ENCODE results near the gene LAD1. TPM values are rescaled to one million over a fixed set of nuclear protein-coding genes. Genes with fewer than 3 reads are reported as not detected.

LAD1 gene
- total and polyA plus RNA-seq, 7 experiments from 2014 or later: 0.89 TPM; not detected in 6

DNA sequence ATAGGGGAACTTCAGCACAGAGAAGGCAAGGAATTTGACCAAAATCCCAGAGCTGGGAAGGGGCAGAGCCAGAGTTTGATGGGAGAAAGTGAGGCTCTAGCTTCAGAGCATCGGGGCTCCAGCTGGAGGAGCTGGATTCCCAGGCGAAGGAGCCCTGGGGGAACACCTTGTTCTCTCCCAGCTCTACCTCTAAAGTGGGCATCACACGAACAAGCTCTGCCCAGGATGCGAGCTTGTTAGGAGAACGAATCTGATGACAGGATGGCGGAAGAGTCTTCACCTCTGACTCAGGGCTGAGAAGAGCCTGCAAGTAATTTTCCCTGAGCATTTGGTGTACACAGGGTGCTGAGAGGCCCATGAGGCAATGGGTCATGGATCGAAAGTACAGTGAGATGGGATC, 43.7 kb downstream of the LAD1 start:
- Mint-ChIP-seq H3K4me3 (no peak overlapping the region), H3K4me1 (no peaks in the 10 kb centered on the region), H3K9me3 (no peaks in the 10 kb centered on the region), H3K27ac (no peak overlapping the region), H3K27me3 (peaks cover 0 to 36% (median 12%) of the 10 kb centered on the region in 5 donors), H3K36me3 (no peaks in the 10 kb centered on the region)
- CTCF ChIA-PET: no interaction called here
- DNase-seq: no peak
- POLR2A ChIA-PET: no interaction called here
- no peak overlapping the region for H3K27ac ChIP-seq (ENCODE audit: low read depth, low read length)
- H3K4me3 ChIP-seq (ENCODE audit: low read length): no peak overlapping the region
- H3K9me3 ChIP-seq (ENCODE audit: control insufficient read depth in 2 of 3, low read length in 3 of 3): no peaks in the 10 kb centered on the region
- no peaks in the 10 kb centered on the region for H3K4me1 ChIP-seq (ENCODE audit: control insufficient read depth in 2 of 2, insufficient read depth in 2 of 2, low read length in 2 of 2)
- intact Hi-C loops (cut with micrococcal nuclease): no loop called here
- no peaks in the 10 kb centered on the region for H3K36me3 ChIP-seq (ENCODE audit: control insufficient read depth in 2 of 3, insufficient read depth in 3 of 3, low read length in 3 of 3)
- no peaks in the 10 kb centered on the region for H3K27me3 ChIP-seq (ENCODE audit: control insufficient read depth in 2 of 2, insufficient read depth in 2 of 2, low read length in 2 of 2)
- ATAC-seq: no peak

- no peak overlapping the region for H3K4me3 ChIP-seq (ENCODE audit: low read length)
- no peaks in the 10 kb centered on the region for H3K4me1 Mint-ChIP-seq
- ATAC-seq: no peak
- CTCF ChIA-PET: no interaction called here
- POLR2A ChIA-PET: no interaction called here
- H3K36me3 ChIP-seq (ENCODE audit: control insufficient read depth in 2 of 3, insufficient read depth in 3 of 3, low read length in 3 of 3): no peaks in the 10 kb centered on the region
- no peaks in the 10 kb centered on the region for H3K9me3 Mint-ChIP-seq
- H3K9me3 ChIP-seq (ENCODE audit: control insufficient read depth in 2 of 3, low read length in 3 of 3): no peaks in the 10 kb centered on the region
- no peaks in the 10 kb centered on the region for H3K4me1 ChIP-seq (ENCODE audit: control insufficient read depth in 2 of 2, insufficient read depth in 2 of 2, low read length in 2 of 2)
- H3K36me3 Mint-ChIP-seq: no peaks in the 10 kb centered on the region
- peaks cover 0 to 36% (median 12%) of the 10 kb centered on the region in 5 donors for H3K27me3 Mint-ChIP-seq
- H3K4me3 Mint-ChIP-seq: no peak overlapping the region
- intact Hi-C loops (cut with micrococcal nuclease): no loop called here
- no peak overlapping the region for H3K27ac ChIP-seq (ENCODE audit: low read depth, low read length)
- no peaks in the 10 kb centered on the region for H3K27me3 ChIP-seq (ENCODE audit: control insufficient read depth in 2 of 2, insufficient read depth in 2 of 2, low read length in 2 of 2)
- H3K27ac Mint-ChIP-seq: no peak overlapping the region
- no peak for DNase-seq
These were observed 44.2 kb downstream of the LAD1 start for GRCh38 chr1:201354901-201355295.

GRCh38 chr1:201354151-201354900, 44.8 kb downstream of the LAD1 start:
- Mint-ChIP-seq H3K27me3 (peaks cover 0 to 40% (median 12%) of the 10 kb centered on the region in 5 donors), H3K4me3 (no peak overlapping the region), H3K36me3 (no peaks in the 10 kb centered on the region), H3K4me1 (no peaks in the 10 kb centered on the region), H3K27ac (no peak overlapping the region), H3K9me3 (no peaks in the 10 kb centered on the region)
- Histone ChIP-seq H3K4me3 (ENCODE audit: low read length) (no peak overlapping the region), H3K27me3 (ENCODE audit: control insufficient read depth in 2 of 2, insufficient read depth in 2 of 2, low read length in 2 of 2) (no peaks in the 10 kb centered on the region), H3K36me3 (ENCODE audit: control insufficient read depth in 2 of 3, insufficient read depth in 3 of 3, low read length in 3 of 3) (no peaks in the 10 kb centered on the region), H3K27ac (ENCODE audit: low read depth, low read length) (no peak overlapping the region), H3K4me1 (ENCODE audit: control insufficient read depth in 2 of 2, insufficient read depth in 2 of 2, low read length in 2 of 2) (no peaks in the 10 kb centered on the region), H3K9me3 (ENCODE audit: control insufficient read depth in 2 of 3, low read length in 3 of 3) (no peaks in the 10 kb centered on the region)
- DNase-seq: no peak
- intact Hi-C loops (cut with micrococcal nuclease): no loop called here
- POLR2A ChIA-PET: no interaction called here
- CTCF ChIA-PET: no interaction called here
- no peak for ATAC-seq

- no peak overlapping the region for H3K27ac ChIP-seq (ENCODE audit: low read depth, low read length)
- H3K9me3 ChIP-seq (ENCODE audit: control insufficient read depth in 2 of 3, low read length in 3 of 3): no peaks in the 10 kb centered on the region
- POLR2A ChIA-PET: no interaction called here
- ATAC-seq (no peak), DNase-seq (no peak)
- intact Hi-C loops (cut with micrococcal nuclease): no loop called here
- Mint-ChIP-seq H3K4me1 (no peaks in the 10 kb centered on the region), H3K36me3 (no peaks in the 10 kb centered on the region), H3K27ac (no peak overlapping the region), H3K4me3 (no peak overlapping the region), H3K9me3 (no peaks in the 10 kb centered on the region), H3K27me3 (peaks cover 0 to 37% (median 12%) of the 10 kb centered on the region in 5 donors)
- CTCF ChIA-PET: no interaction called here
- no peaks in the 10 kb centered on the region for H3K27me3 ChIP-seq (ENCODE audit: control insufficient read depth in 2 of 2, insufficient read depth in 2 of 2, low read length in 2 of 2)
- no peak overlapping the region for H3K4me3 ChIP-seq (ENCODE audit: low read length)
- no peaks in the 10 kb centered on the region for H3K36me3 ChIP-seq (ENCODE audit: control insufficient read depth in 2 of 3, insufficient read depth in 3 of 3, low read length in 3 of 3)
- no peaks in the 10 kb centered on the region for H3K4me1 ChIP-seq (ENCODE audit: control insufficient read depth in 2 of 2, insufficient read depth in 2 of 2, low read length in 2 of 2)
These were observed 45.8 kb downstream of the LAD1 start for GRCh38 chr1:201353186-201353940.

GRCh38 chr1:201351617-201352016, 47.5 kb downstream of the LAD1 start:
- Mint-ChIP-seq H3K27me3 (peaks cover 4 to 50% (median 12%) of the 10 kb centered on the region in 5 donors), H3K27ac (no peak overlapping the region), H3K36me3 (no peaks in the 10 kb centered on the region), H3K4me1 (no peaks in the 10 kb centered on the region), H3K4me3 (no peak overlapping the region), H3K9me3 (no peaks in the 10 kb centered on the region)
- Histone ChIP-seq H3K27ac (ENCODE audit: low read depth, low read length) (no peak overlapping the region), H3K4me1 (ENCODE audit: control insufficient read depth in 2 of 2, insufficient read depth in 2 of 2, low read length in 2 of 2) (no peaks in the 10 kb centered on the region), H3K36me3 (ENCODE audit: control insufficient read depth in 2 of 3, insufficient read depth in 3 of 3, low read length in 3 of 3) (no peaks in the 10 kb centered on the region), H3K9me3 (ENCODE audit: control insufficient read depth in 2 of 3, low read length in 3 of 3) (no peaks in the 10 kb centered on the region), H3K27me3 (ENCODE audit: control insufficient read depth in 2 of 2, insufficient read depth in 2 of 2, low read length in 2 of 2) (no peaks in the 10 kb centered on the region), H3K4me3 (ENCODE audit: low read length) (no peak overlapping the region)
- ChIA-PET POLR2A (no interaction called here), CTCF (no interaction called here)
- no peak for ATAC-seq
- no peak for DNase-seq
- intact Hi-C loops (cut with micrococcal nuclease): no loop called here

GRCh38 chr1:201350884-201351283, 48.2 kb downstream of the LAD1 start:
- H3K4me3 Mint-ChIP-seq: no peak overlapping the region
- H3K9me3 Mint-ChIP-seq: no peaks in the 10 kb centered on the region
- Histone ChIP-seq H3K4me3 (ENCODE audit: low read length) (no peak overlapping the region), H3K4me1 (ENCODE audit: control insufficient read depth in 2 of 2, insufficient read depth in 2 of 2, low read length in 2 of 2) (no peaks in the 10 kb centered on the region), H3K27ac (ENCODE audit: low read depth, low read length) (no peak overlapping the region), H3K27me3 (ENCODE audit: control insufficient read depth in 2 of 2, insufficient read depth in 2 of 2, low read length in 2 of 2) (no peaks in the 10 kb centered on the region), H3K36me3 (ENCODE audit: control insufficient read depth in 2 of 3, insufficient read depth in 3 of 3, low read length in 3 of 3) (no peaks in the 10 kb centered on the region), H3K9me3 (ENCODE audit: control insufficient read depth in 2 of 3, low read length in 3 of 3) (no peaks in the 10 kb centered on the region)
- ATAC-seq (no peak), DNase-seq (no peak)
- intact Hi-C loops (cut with micrococcal nuclease): no loop called here
- ChIA-PET CTCF (no interaction called here), POLR2A (no interaction called here)
- no peaks in the 10 kb centered on the region for H3K36me3 Mint-ChIP-seq
- no peak overlapping the region for H3K27ac Mint-ChIP-seq
- peaks cover 4 to 50% (median 12%) of the 10 kb centered on the region in 5 donors for H3K27me3 Mint-ChIP-seq
- no peaks in the 10 kb centered on the region for H3K4me1 Mint-ChIP-seq

DNA sequence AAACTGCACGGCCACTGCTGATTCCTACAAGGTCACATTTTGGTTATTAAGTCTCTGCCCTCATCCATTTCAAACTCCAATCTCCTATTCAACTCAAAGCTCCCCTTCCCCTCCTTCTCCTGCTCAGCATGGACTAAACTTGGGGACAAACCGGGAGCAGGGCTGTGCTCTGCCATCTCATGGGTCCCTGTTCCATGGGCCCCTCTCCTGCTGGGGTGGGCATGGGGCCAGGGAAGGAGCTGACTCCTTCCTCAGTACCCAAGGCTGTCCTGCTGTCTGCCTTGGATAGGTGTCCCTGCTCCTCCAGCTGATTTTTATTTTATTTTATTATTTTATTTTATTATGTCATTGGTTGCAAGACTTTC, 48.8 kb downstream of the LAD1 start:
- H3K4me1 ChIP-seq (ENCODE audit: control insufficient read depth in 2 of 2, insufficient read depth in 2 of 2, low read length in 2 of 2): no peaks in the 10 kb centered on the region
- no peaks in the 10 kb centered on the region for H3K9me3 ChIP-seq (ENCODE audit: control insufficient read depth in 2 of 3, low read length in 3 of 3)
- no peaks in the 10 kb centered on the region for H3K36me3 ChIP-seq (ENCODE audit: control insufficient read depth in 2 of 3, insufficient read depth in 3 of 3, low read length in 3 of 3)
- no peak overlapping the region for H3K27ac ChIP-seq (ENCODE audit: low read depth, low read length)
- CTCF ChIA-PET: no interaction called here
- no peak overlapping the region for H3K4me3 Mint-ChIP-seq
- no peaks in the 10 kb centered on the region for H3K36me3 Mint-ChIP-seq
- H3K4me3 ChIP-seq (ENCODE audit: low read length): no peak overlapping the region
- H3K4me1 Mint-ChIP-seq: no peaks in the 10 kb centered on the region
- intact Hi-C loops (cut with micrococcal nuclease): no loop called here
- no peaks in the 10 kb centered on the region for H3K9me3 Mint-ChIP-seq
- POLR2A ChIA-PET: no interaction called here
- DNase-seq (no peak), ATAC-seq (no peak)
- H3K27ac Mint-ChIP-seq: no peak overlapping the region
- peaks cover 5 to 51% (median 14%) of the 10 kb centered on the region in 5 donors for H3K27me3 Mint-ChIP-seq
- H3K27me3 ChIP-seq (ENCODE audit: control insufficient read depth in 2 of 2, insufficient read depth in 2 of 2, low read length in 2 of 2): no peaks in the 10 kb centered on the region

Measured in naive thymus-derived CD4-positive, alpha-beta T cell (primary cell).